Spleen (tissue), 11 donors: ENCODE results near the gene DRAP1. TPM values are rescaled to one million over a fixed set of nuclear protein-coding genes. Genes with fewer than 3 reads are reported as not detected.

Source experiments
- DNase-seq: peaks from one replicate; pipeline ENCODE4 v3.0.0-alpha.2; 2020
- H3K27ac ChIP-seq, 8 donors: fragments of 200-600 bp; sonication (generic) in 7 of 8; 1 replicate in 4 of 8; 2 replicates in 4 of 8; pipeline versions ENCODE4 v1.5.0 to v1.8.0; 2016 to 2021; ENCODE audit warnings: inconsistent platforms in 4 of 8, mild to moderate bottlenecking in 4 of 8, moderate library complexity in 1 of 8
- H3K27me3 ChIP-seq, 7 donors: fragments of 200-600 bp; sonication (generic) in 6 of 7; replicated peaks in 1 of 7; 1 replicate in 4 of 7; 2 replicates in 3 of 7; pipeline versions ENCODE4 v1.5.0 to v1.8.0; 2016 to 2021; ENCODE audit warnings: inconsistent platforms in 3 of 7, mild to moderate bottlenecking in 1 of 7
- H3K36me3 ChIP-seq, 6 donors: fragments of 200-600 bp; sonication (generic) in 5 of 6; 1 replicate in 4 of 6; 2 replicates in 2 of 6; pipeline versions ENCODE4 v1.5.0 to v1.8.0; 2016 to 2021; ENCODE audit warnings: inconsistent platforms in 2 of 6
- H3K4me1 ChIP-seq, 6 donors: fragments of 200-600 bp; sonication (generic) in 5 of 6; 1 replicate in 3 of 6; 2 replicates in 3 of 6; pipeline versions ENCODE4 v1.5.0 to v1.8.0; 2016 to 2021; ENCODE audit warnings: inconsistent platforms in 3 of 6
- H3K4me3 ChIP-seq, 8 donors: fragments of 200-600 bp; sonication (generic) in 7 of 8; 1 replicate in 4 of 8; 2 replicates in 4 of 8; pipeline versions ENCODE4 v1.5.0 to v1.8.0; 2016 to 2021; ENCODE audit warnings: inconsistent platforms in 4 of 8, mild to moderate bottlenecking in 4 of 8, moderate library complexity in 2 of 8
- H3K9me3 ChIP-seq, 8 donors: fragments of 200-600 bp; sonication (generic) in 7 of 8; 1 replicate in 4 of 8; 2 replicates in 4 of 8; pipeline versions ENCODE4 v1.5.0 to v1.8.0; 2016 to 2021; ENCODE audit warnings: inconsistent platforms in 4 of 8
- POLR2A ChIP-seq, 3 donors: fragments of 450-650 bp; IDR thresholded peaks; one replicate each; pipeline ENCODE4 v1.5.1; 2017; ENCODE audit warnings: antibody characterized with exemption in 3 of 3, mild to moderate bottlenecking in 1 of 3
- POLR2AphosphoS5 ChIP-seq, 3 donors: sonication (generic); formaldehyde crosslinking; IDR thresholded peaks; one replicate each; pipeline ENCODE4 v1.5.1; 2017; ENCODE audit warnings: antibody characterized with exemption in 3 of 3
- WGBS, 5 donors: extraction: QIAGEN DNeasy Blood & Tissue Kit in 3 of 5; methylation state at CpG; one replicate each; pipeline versions ENCODE4 v1.1.5 to v1.1.7; 2013 to 2018; 5-methylcytosine and 5-hydroxymethylcytosine counted together
- intact Hi-C: fragments of 100-400 bp; cut with DNase I; formaldehyde crosslinking; loops from one replicate; pipeline ENCODE4 v1.15.0; 2023; ENCODE audit warnings: low total_unique reads
- polyA plus RNA-seq, 3 donors: library from polyadenylated mRNA; stranded (reverse); fragments of 200-250 nt; gene quantifications; one replicate each; pipeline ENCODE4 v1.2.1, GENCODE V29; 2013
- total RNA-seq, 7 donors: library from RNA; depleted of rRNA in 3 of 7; stranded (reverse); fragments of >200 nt in 3 of 7; fragmentation: NEBNext Ultra II Directional in 4 of 7; extraction: Animal tissue kit (Norgen Biotek cat#: 25700) in 4 of 7; gene quantifications; one replicate each; pipeline versions ENCODE4 v1.1.0 to v1.2.1, GENCODE V29; 2016 to 2021
- TF ChIP-seq, protein P1 (sequence below), 11 experiments: fragments of 200-600 bp in 7 of 11; fragments of 450-650 bp in 4 of 11; sonication (generic) in 4 of 11; IDR thresholded peaks in 8 of 11; conservative IDR thresholded peaks in 3 of 11; 1 replicate in 7 of 11; 2 replicates in 4 of 11; pipeline versions ENCODE4 v1.4.0 to v1.8.0; 2016 to 2021; ENCODE audit warnings: antibody characterized with exemption in 11 of 11, inconsistent platforms in 4 of 11, mild to moderate bottlenecking in 1 of 11
- donor health status: healthy with polysubstance abuse.
- donor health status: DM: no; HTN: no; CAD: no; lungs with moderate emphysema.
- donor health status: DM: no; HTN: no; CAD: no.
- donor health status: Bipolar disorder and iron deficiency.
- donor health status: healthy.
- donor health status: DM: no; HTN: no; CAD: no.
- donor health status: DM: yes; HTN: yes; CAD: no.

Gene DRAP1
- total and polyA plus RNA-seq, 10 donors: 58.3 to 123 (median 71.5) TPM

- Histone ChIP-seq H3K4me3 (no peak overlapping the region), H3K9me3 (no peaks in the 10 kb centered on the region), H3K36me3 (no peaks in the 10 kb centered on the region), H3K4me1 (peaks cover 0 to 17% (median 7%) of the 10 kb centered on the region in 6 donors), H3K27ac (no peak overlapping the region), H3K27me3 (peaks cover 0 to 6% (median 0%) of the 10 kb centered on the region in 7 donors)
- DNase-seq: no peak
- TF ChIP-seq POLR2AphosphoS5 (IDR thresholded peaks at IDR 0.05) (no peak), POLR2A (IDR thresholded peaks at IDR 0.05) (no peak)
- TF ChIP-seq, protein P1, sequence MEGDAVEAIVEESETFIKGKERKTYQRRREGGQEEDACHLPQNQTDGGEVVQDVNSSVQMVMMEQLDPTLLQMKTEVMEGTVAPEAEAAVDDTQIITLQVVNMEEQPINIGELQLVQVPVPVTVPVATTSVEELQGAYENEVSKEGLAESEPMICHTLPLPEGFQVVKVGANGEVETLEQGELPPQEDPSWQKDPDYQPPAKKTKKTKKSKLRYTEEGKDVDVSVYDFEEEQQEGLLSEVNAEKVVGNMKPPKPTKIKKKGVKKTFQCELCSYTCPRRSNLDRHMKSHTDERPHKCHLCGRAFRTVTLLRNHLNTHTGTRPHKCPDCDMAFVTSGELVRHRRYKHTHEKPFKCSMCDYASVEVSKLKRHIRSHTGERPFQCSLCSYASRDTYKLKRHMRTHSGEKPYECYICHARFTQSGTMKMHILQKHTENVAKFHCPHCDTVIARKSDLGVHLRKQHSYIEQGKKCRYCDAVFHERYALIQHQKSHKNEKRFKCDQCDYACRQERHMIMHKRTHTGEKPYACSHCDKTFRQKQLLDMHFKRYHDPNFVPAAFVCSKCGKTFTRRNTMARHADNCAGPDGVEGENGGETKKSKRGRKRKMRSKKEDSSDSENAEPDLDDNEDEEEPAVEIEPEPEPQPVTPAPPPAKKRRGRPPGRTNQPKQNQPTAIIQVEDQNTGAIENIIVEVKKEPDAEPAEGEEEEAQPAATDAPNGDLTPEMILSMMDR (IDR thresholded peaks at IDR 0.05 in 8 of 11, conservative IDR thresholded peaks at IDR 0.05 in 3 of 11): no peak
- 82 to 90% (median 83%) methylated on average over 8 of the region's 8 CpGs for WGBS, 5 donors
- intact Hi-C loops: no loop called here
Observed at GRCh38 chr11:65954771-65955170, 35.5 kb downstream of the DRAP1 start.

DNA sequence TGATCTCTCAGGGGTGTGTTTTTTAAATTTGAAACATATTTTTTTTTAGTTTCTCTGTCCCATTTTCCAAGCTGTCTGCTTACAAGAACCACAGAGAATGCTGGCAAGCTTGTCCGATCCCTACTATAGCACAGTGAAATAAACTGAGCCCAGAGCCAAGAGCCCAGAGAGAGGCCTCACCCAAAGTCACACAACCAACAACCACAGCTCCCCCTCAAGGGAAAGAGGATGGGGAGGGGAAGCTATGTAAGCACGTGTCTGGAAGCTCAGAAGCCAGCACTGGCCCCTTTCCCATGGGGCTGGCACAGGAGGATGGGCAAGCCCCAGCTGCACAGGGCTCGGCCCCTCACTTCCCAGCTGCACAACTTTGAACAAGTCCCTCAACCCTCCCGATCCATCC, 39.1 kb downstream of the DRAP1 start:
- no peak for DNase-seq
- WGBS, 5 donors: 62 to 74% (median 67%) methylated on average over 4 of the region's 4 CpGs
- Histone ChIP-seq H3K27me3 (peaks cover 0 to 3% (median 0%) of the 10 kb centered on the region in 7 donors), H3K27ac (no peak overlapping the region), H3K4me3 (no peak overlapping the region), H3K9me3 (no peaks in the 10 kb centered on the region), H3K36me3 (peaks cover 0 to 2% (median 0%) of the 10 kb centered on the region in 6 donors), H3K4me1 (peaks cover 12 to 40% (median 27%) of the 10 kb centered on the region in 6 donors)
- TF ChIP-seq POLR2AphosphoS5 (IDR thresholded peaks at IDR 0.05) (no peak), POLR2A (IDR thresholded peaks at IDR 0.05) (no peak)
- TF ChIP-seq, protein P1 (IDR thresholded peaks at IDR 0.05 in 8 of 11, conservative IDR thresholded peaks at IDR 0.05 in 3 of 11): no peak
- intact Hi-C loops: no loop called here

DNA sequence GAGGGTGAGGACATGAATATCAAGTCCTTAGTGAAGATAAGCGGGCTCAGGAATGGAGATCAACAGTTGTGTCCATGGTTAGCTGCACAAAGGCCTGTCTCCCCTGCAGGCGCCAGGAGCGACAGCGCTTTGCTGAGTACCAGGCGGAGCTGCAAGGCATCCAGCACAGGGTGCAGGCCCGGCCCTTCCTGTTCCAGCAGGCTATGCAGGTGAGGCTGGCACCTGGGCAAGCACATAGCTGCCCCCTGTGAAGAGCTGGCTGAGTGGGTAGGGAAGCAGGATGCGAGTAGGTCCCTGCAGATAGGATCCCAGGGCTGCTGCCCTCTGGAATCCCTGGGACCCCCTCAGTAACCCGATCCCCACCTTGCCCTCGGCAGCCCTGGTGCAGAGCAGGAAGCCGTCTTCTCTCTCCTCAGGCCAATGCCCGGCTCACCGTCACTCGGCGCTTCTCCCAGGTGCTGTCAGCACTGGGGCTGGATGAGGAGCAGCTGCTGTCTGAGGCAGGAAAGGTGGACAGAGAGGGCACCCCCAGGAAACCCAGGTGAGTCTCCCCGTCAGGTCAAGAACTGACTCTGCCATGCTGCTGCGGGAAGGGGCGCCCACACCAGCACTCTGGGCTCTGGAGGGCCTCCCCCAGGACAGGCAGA, 39.7 kb downstream of the DRAP1 start:
- intact Hi-C loops: no loop called here
- 85 to 92% (median 87%) methylated on average over 11 to 17 of the region's 17 CpGs for WGBS, 5 donors
- no peaks in the 10 kb centered on the region for H3K27me3 ChIP-seq

GRCh38 chr11:65960824-65961266, 41.6 kb downstream of the DRAP1 start:
- Histone ChIP-seq H3K4me3 (peak overlapping the region; percentile 79 to 100 (median 98)), H3K36me3 (peaks cover 0 to 28% (median 22%) of the 10 kb centered on the region in 6 donors), H3K4me1 (peaks cover 19 to 60% (median 44%) of the 10 kb centered on the region in 6 donors), H3K27ac (peak overlapping the region; percentile 64 to 97 (median 94)), H3K9me3 (no peaks in the 10 kb centered on the region), H3K27me3 (no peaks in the 10 kb centered on the region)
- intact Hi-C loops: no loop called here
- TF ChIP-seq POLR2AphosphoS5 (IDR thresholded peaks at IDR 0.05) (no peak), POLR2A (IDR thresholded peaks at IDR 0.05) (no peak)
- TF ChIP-seq, protein P1 (IDR thresholded peaks at IDR 0.05 in 8 of 11, conservative IDR thresholded peaks at IDR 0.05 in 3 of 11): no peak
- 52 to 59% (median 57%) methylated on average over 16 of the region's 16 CpGs for WGBS, 5 donors
- peak; percentile 66 for DNase-seq

More for the DNA sequence above, 39.7 kb downstream of the DRAP1 start:
- Histone ChIP-seq H3K36me3 (peaks cover 0 to 8% (median 3%) of the 10 kb centered on the region in 6 donors), H3K27ac (no peak overlapping the region), H3K9me3 (no peaks in the 10 kb centered on the region), H3K4me3 (no peak overlapping the region), H3K4me1 (peaks cover 18 to 46% (median 33%) of the 10 kb centered on the region in 6 donors)
- no peak for TF ChIP-seq POLR2A (IDR thresholded peaks at IDR 0.05)
- TF ChIP-seq POLR2AphosphoS5 (IDR thresholded peaks at IDR 0.05): no peak
- TF ChIP-seq, protein P1 (IDR thresholded peaks at IDR 0.05 in 8 of 11, conservative IDR thresholded peaks at IDR 0.05 in 3 of 11): no peak
- DNase-seq: peak; percentile 74
